ENCODE data around the gene MYT1. TPM values are rescaled to one million over a fixed set of nuclear protein-coding genes. Genes with fewer than 3 reads are reported as not detected.

The MYT1 gene
- total RNA-seq, 2 donors from 2014 or later = 0.16 TPM; not detected in 1

DNA sequence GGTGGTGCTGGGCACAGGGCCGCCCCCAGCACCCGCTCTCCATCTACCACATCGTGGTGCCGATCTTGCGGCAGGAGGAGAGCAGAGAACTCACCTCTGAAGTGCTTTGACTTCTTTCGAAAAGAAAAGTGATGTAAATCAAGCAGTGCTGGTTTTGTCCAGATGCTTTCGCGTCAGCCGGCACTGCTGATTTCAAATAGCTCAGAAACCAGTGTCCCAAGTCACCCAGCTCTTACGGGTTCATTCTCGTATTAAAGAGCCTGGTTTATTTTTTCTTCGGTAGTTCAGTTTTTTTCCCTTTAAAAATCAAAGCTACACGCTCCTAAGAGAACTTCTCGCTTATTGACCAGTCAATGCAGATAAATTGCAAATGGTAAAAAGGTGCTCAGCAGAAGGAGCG, 32.1 kb downstream of the MYT1 start:
- H3K4me1 Mint-ChIP-seq = peaks cover 4% of the 10 kb centered on the region
- no peak overlapping the region for H3K27ac Mint-ChIP-seq
- no peaks in the 10 kb centered on the region for H3K36me3 Mint-ChIP-seq (ENCODE audit: low read depth)
- no peaks in the 10 kb centered on the region for H3K9me3 Mint-ChIP-seq
- peaks cover 25% of the 10 kb centered on the region for H3K27me3 Mint-ChIP-seq
- no peak for ATAC-seq (replicated peaks)
- no peak overlapping the region for H3K4me3 Mint-ChIP-seq

DNA sequence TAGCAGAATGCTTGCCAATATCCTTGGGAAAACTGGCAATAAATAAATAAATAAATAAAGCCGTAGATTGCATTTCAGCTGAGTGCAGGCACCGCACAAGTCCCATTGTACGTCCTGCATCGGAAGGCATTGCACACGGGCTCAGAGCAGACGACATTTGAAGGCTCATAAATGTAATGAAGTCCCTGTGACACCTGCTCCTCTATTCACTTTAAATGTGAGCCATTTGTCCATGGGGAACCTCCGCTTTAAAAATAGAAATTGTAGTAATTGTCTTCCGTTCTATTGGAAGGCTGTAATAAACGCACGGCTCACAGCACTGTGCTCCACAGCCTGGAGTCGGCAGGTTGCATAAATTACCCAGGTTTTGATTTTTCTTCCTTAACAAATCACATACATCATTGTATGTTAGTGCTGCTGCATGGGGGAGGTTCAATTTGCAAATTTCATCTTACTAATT, 32.6 kb downstream of the MYT1 start:
- no peak for ATAC-seq (replicated peaks)
- Mint-ChIP-seq H3K27ac (no peak overlapping the region), H3K27me3 (peaks cover 23% of the 10 kb centered on the region), H3K36me3 (ENCODE audit: low read depth) (no peaks in the 10 kb centered on the region), H3K4me1 (peaks cover 4% of the 10 kb centered on the region), H3K9me3 (no peaks in the 10 kb centered on the region), H3K4me3 (no peak overlapping the region)

DNA sequence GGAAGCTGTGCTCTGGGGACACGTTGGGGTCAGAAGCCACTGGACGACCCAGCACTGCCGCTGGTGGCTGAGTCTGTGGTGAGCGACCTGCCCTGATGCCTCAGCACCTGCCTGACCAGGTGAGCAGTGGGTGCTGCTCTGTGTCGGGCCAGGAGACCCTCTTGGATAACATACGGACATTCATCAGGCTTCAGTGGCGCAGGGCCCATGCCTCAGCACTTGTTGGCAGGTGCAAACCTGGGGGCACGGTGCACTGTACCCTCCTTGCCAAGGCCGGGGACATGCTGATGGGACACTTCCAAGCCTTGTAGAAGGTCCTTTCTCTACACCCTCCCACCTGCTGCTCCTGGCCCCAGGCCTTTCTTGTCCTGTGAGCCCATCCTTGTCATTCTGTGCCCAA, 34.1 kb downstream of the MYT1 start:
- Mint-ChIP-seq H3K4me1 (no peaks in the 10 kb centered on the region), H3K4me3 (no peak overlapping the region), H3K27me3 (peaks cover 10% of the 10 kb centered on the region), H3K27ac (no peak overlapping the region), H3K9me3 (no peaks in the 10 kb centered on the region), H3K36me3 (ENCODE audit: low read depth) (no peaks in the 10 kb centered on the region)
- no peak for ATAC-seq (replicated peaks)

DNA sequence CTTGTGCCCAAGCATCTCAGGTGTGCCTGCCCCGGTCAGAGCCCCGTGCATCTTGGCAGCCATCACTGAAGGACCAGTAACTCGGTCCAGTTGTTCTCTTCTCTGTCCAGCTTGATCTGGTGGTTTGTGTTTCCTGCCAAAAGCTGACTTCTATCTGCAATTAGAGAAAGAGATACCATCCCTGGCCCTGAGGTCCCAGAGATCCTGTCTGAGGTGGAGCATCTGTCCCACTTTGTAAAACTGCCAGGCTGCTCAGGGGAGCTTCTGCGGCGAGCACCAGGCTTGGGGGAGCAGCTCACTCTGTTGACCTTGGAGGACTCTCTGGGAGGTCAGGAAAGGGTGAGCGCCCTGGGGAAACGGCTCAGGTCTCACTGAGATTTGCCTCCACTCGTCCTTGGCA, 35.1 kb downstream of the MYT1 start:
- Mint-ChIP-seq H3K27me3 (peaks cover 8% of the 10 kb centered on the region), H3K9me3 (no peaks in the 10 kb centered on the region), H3K4me1 (no peaks in the 10 kb centered on the region), H3K4me3 (no peak overlapping the region), H3K36me3 (ENCODE audit: low read depth) (no peaks in the 10 kb centered on the region), H3K27ac (no peak overlapping the region)
- ATAC-seq (replicated peaks) = no peak

DNA sequence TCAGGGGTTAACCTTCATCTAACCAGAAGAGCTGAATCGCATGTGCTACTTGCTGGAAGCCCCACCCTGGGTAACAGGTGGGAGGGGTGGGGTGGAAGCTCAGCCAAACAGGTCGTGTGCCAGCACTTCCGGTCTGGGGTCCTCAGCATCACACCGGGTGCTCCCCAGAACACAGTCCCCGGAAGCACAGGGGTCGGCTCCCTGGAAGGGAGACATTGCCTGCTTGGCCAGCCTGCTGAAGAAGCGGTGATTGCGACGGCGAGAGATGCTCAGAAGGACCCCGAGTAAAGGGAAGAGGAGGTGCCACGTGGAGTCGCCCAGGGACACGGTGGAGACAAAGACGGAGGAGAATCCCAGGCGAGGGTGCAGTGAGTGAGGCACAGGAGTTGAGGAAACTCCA, 36.5 kb downstream of the MYT1 start:
- Mint-ChIP-seq H3K36me3 (ENCODE audit: low read depth) (no peaks in the 10 kb centered on the region), H3K27me3 (peaks cover 6% of the 10 kb centered on the region), H3K27ac (no peak overlapping the region), H3K4me1 (no peaks in the 10 kb centered on the region), H3K9me3 (no peaks in the 10 kb centered on the region), H3K4me3 (no peak overlapping the region)
- ATAC-seq (replicated peaks) = no peak

DNA sequence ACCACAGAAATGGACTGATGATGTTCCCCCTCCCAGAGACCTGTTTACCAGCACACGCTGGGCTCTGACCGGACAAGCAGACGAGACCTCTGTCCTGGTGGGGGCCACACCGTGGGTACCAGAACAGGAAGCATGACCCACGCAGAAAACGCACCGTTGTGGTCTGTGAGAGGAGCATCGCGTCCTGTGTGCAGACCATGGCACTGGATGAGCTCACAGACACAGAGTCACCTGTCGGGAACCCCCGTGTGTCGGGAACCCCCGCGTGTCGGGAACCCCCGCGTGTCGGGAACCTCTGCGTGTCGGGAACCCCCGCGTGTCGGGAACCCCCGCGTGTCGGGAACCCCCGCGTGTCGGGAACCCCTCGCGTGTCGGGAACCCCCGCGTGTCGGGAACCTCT, 37.4 kb downstream of the MYT1 start:
- H3K27ac Mint-ChIP-seq = no peak overlapping the region
- H3K4me1 Mint-ChIP-seq = no peaks in the 10 kb centered on the region

DNA sequence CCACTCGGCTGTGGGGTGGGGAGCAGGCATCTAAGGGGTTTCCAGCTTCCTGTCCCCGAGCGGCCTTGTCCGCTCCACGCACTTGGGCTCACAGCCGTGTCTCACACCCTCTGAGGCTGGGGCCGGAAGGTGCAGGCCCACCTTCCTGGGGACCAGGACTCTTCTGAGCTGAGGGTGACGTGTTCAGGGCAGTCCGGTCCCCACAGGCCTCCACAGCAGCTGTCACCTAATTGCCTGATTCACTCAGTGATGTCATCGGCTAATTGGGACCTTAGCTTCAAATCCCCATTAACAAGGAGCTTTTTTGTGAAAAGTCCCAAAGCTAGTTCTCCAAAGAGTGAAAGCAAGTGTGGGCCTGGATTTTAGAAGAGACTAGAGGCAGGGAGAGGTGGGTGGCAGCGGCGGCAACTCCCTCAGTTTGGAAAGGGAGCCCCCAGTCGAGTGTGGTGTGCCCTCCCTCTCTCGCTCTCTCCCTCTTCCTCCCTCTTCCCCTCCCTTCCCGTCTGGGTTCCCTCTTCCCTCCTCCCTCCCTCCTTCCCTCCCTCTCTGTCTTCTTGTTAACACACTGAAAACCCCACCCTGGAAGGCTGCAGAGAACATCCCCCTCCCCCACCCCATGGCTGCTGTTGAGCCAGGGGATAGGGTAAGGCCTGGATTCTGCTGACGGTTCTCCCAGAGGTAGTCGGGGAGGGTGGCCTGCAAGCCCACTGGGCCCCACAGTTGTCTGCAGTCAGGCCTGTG, 39.0 kb downstream of the MYT1 start:
- Mint-ChIP-seq H3K27me3 (peaks cover 6% of the 10 kb centered on the region), H3K4me1 (no peaks in the 10 kb centered on the region), H3K4me3 (no peak overlapping the region), H3K9me3 (no peaks in the 10 kb centered on the region), H3K27ac (no peak overlapping the region), H3K36me3 (ENCODE audit: low read depth) (no peaks in the 10 kb centered on the region)
- ATAC-seq (replicated peaks) = no peak

More for the DNA sequence above, 37.4 kb downstream of the MYT1 start:
- H3K9me3 Mint-ChIP-seq = no peaks in the 10 kb centered on the region
- no peak for ATAC-seq (replicated peaks)
- peaks cover 6% of the 10 kb centered on the region for H3K27me3 Mint-ChIP-seq
- no peaks in the 10 kb centered on the region for H3K36me3 Mint-ChIP-seq (ENCODE audit: low read depth)
- H3K4me3 Mint-ChIP-seq = no peak overlapping the region

DNA sequence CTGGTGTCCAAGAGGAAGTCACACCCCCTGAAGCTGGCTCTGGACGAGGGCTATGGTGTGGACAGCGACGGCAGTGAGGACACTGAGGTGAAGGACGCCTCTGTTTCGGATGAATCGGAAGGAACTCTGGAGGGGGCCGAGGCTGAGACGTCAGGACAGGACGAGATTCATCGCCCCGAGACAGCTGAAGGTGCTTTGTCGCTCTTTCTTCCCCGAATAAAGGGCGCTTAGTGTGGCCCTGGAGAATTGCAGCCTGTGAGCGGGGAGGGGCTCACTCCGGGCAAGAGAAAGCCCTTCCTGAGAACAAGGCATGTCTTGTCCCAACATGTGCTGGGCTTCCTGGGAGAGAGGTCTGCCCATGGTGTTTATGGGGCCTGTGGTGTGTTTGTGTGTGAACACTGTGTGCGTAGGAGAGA, 41.4 kb downstream of the MYT1 start:
- Mint-ChIP-seq H3K9me3 (no peaks in the 10 kb centered on the region), H3K4me3 (no peak overlapping the region), H3K36me3 (ENCODE audit: low read depth) (no peaks in the 10 kb centered on the region), H3K4me1 (no peaks in the 10 kb centered on the region), H3K27ac (no peak overlapping the region), H3K27me3 (peaks cover 4% of the 10 kb centered on the region)
- no peak for ATAC-seq (replicated peaks)

DNA sequence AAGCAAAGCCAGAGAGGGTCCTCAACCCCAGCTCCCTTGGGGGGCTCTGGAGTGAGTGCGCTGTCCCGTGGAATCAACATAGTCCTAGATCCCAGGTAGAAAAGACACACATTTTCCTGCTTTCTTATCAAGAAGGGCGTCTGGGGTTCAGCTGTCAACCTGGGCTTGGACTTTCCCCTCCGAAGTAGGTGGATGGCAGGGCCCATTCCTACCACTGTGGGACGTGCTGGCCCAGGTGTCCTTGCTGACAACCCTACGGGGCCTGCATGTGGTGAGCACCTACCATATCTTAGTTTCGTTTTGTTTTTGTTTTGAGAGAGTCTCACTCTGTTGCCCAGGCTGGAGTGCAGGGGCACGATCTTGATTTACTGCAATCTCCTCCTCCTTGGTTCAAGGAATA, 42.4 kb downstream of the MYT1 start:
- no peak overlapping the region for H3K27ac Mint-ChIP-seq
- ATAC-seq (replicated peaks) = no peak
- no peaks in the 10 kb centered on the region for H3K4me1 Mint-ChIP-seq

DNA sequence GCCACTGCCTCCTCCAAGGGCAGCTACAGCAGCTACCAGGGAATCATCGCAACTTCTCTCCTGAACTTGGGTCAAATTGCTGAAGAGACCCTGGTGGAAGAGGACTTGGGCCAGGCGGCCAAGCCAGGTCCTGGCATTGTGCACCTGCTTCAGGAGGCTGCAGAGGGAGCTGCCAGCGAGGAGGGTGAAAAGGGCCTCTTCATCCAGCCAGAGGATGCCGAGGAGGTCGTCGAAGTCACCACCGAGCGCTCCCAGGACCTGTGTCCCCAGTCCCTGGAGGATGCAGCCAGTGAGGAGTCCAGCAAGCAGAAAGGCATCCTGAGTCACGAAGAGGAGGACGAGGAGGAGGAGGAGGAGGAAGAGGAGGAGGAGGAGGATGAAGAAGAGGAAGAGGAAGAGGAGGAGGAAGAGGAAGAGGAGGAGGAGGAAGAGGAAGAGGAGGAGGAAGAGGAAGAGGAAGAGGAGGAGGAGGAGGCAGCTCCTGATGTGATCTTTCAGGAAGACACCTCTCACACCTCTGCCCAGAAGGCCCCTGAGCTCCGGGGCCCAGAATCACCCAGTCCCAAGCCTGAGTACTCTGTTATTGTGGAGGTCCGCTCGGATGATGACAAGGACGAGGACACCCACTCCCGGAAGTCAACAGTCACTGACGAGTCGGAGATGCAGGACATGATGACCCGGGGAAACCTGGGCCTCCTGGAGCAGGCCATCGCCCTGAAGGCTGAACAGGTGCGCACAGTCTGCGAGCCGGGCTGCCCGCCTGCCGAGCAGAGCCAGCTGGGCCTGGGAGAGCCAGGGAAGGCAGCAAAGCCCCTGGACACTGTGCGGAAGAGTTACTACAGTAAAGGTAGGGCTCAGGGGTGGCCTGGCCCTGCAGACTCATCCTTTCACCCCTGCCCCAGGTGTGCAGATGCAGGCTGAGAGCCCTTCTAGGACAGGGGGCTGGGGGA, 43.7 kb downstream of the MYT1 start:
- H3K27ac Mint-ChIP-seq = no peak overlapping the region
- H3K9me3 Mint-ChIP-seq = no peaks in the 10 kb centered on the region
- no peaks in the 10 kb centered on the region for H3K36me3 Mint-ChIP-seq (ENCODE audit: low read depth)
- H3K4me1 Mint-ChIP-seq = no peaks in the 10 kb centered on the region
- no peak overlapping the region for H3K4me3 Mint-ChIP-seq
- peaks cover 4% of the 10 kb centered on the region for H3K27me3 Mint-ChIP-seq
- ATAC-seq (replicated peaks) = no peak

More for the DNA sequence above, 42.4 kb downstream of the MYT1 start:
- Mint-ChIP-seq H3K9me3 (no peaks in the 10 kb centered on the region), H3K4me3 (no peak overlapping the region), H3K36me3 (ENCODE audit: low read depth) (no peaks in the 10 kb centered on the region), H3K27me3 (peaks cover 4% of the 10 kb centered on the region)

DNA sequence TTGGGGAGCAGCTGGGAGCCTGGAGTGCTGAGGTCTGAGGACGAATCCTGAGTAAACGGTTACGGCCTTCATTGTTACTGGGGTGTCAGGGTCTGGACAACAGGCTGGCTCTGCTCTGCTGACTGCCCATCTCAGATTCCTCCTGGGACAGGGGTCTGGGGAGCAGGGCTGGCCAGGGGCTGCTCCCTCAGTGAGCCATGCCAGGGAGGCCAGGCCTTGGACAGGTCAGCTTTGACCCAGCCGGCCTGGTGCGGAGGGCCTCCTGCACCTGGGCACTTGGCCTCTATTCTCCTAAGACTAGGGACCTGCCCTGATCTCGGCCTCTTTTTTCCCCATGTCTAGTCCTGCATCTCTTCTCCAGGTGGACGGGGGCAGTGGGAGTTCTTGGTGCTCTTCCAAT, 44.9 kb downstream of the MYT1 start:
- H3K36me3 Mint-ChIP-seq (ENCODE audit: low read depth) = no peaks in the 10 kb centered on the region
- no peak overlapping the region for H3K27ac Mint-ChIP-seq
- no peak for ATAC-seq (replicated peaks)

DNA sequence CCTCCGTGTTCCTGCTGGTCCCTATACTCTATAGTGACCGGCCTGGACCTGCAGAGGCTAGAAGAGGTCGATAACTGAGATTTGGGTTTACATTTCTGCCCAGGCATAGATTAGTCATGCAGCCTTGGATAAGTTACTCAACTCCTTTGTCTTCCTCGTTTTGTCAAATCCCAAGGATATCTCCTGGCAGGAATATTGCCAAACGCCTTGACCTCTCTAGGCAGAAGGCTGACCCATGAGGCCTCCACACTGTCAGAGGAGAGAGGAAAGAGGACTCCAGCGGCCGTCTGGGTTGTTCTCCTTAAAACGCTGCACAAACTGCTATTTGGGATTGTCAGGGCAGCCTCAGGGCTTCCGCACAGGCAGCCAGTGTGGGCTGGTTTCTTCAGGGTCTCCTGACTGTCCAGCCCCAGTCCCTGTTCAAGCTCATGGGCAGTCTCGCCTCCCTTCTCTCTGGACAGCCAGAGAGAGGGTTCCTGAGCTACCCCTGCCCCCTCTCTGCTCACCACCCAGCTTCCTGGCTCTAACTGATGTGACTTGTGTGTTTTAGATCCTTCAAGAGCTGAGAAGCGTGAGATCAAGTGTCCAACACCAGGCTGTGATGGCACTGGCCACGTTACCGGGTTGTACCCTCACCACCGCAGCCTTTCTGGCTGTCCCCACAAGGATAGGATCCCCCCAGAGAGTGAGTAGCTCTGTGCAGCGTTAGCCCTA, 46.6 kb downstream of the MYT1 start:
- peaks cover 11% of the 10 kb centered on the region for H3K4me1 Mint-ChIP-seq
- no peaks in the 10 kb centered on the region for H3K36me3 Mint-ChIP-seq (ENCODE audit: low read depth)
- peaks cover 4% of the 10 kb centered on the region for H3K27me3 Mint-ChIP-seq
- H3K27ac Mint-ChIP-seq = no peak overlapping the region
- no peak for ATAC-seq (replicated peaks)
- H3K4me3 Mint-ChIP-seq = no peak overlapping the region
- no peaks in the 10 kb centered on the region for H3K9me3 Mint-ChIP-seq

More for the DNA sequence above, 44.9 kb downstream of the MYT1 start:
- peaks cover 4% of the 10 kb centered on the region for H3K27me3 Mint-ChIP-seq
- no peak overlapping the region for H3K4me3 Mint-ChIP-seq
- H3K4me1 Mint-ChIP-seq = no peaks in the 10 kb centered on the region
- H3K9me3 Mint-ChIP-seq = no peaks in the 10 kb centered on the region

DNA sequence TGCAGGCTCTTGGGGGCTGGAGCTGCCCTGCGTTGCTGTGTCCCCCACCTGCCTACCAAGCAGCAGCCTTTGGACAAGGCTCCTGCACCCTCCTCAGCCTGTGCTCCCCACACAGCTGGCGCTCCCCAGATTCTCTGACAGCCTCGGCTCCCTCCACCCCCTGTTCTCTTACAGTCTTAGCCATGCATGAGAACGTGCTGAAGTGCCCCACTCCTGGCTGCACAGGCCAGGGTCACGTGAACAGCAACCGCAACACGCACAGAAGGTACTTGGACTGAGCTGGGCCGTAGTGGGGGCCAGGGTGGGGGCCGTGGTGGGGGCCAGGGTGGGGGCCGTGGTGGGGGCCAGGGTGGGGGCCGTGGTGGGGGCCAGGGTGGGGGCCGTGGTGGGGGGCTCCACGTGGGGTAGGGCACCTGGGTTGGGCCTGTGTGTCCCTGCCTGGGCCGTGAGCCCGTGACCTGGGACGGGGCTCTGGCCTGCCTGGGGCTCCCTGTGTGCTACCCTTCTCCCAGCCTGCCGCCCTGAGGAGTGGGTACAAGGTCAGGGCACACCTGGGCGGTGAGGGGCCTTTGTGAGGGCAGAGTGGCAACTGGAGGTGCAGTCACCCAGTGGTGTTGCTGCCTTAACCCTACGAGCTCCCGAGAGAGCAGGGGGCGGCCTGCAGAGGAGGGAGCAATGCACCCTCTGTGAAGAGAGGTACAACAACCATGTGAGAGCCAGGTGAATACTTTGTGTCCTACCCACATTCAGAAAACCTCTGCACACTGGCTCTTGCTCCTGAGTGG, 47.8 kb downstream of the MYT1 start:
- H3K9me3 Mint-ChIP-seq = no peaks in the 10 kb centered on the region
- no peaks in the 10 kb centered on the region for H3K36me3 Mint-ChIP-seq (ENCODE audit: low read depth)
- no peak for ATAC-seq (replicated peaks)
- H3K4me1 Mint-ChIP-seq = peaks cover 11% of the 10 kb centered on the region
- no peak overlapping the region for H3K27ac Mint-ChIP-seq
- H3K27me3 Mint-ChIP-seq = peaks cover 4% of the 10 kb centered on the region
- H3K4me3 Mint-ChIP-seq = no peak overlapping the region

DNA sequence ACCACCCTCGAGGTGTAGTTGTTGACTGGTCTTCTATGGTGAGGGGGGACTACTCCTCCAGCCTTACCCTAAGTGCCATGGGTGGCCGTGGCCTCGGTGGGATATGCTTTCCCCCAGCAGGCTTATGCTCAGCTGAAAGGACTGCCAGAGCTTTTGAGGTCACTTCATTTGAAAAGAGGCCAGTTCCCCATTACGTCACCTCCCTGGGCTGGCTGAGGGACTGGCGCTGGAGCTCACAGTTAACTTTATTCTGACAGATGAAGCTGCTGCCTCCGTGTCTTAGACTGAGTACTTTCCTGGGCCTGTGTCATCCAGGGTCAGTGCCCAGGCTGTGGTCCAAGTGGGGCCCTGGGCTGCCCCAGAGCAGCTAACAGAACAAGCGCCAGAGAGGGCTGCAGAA, 48.5 kb downstream of the MYT1 start:
- ATAC-seq (replicated peaks) = no peak
- H3K4me1 Mint-ChIP-seq = peaks cover 11% of the 10 kb centered on the region
- peaks cover 4% of the 10 kb centered on the region for H3K27me3 Mint-ChIP-seq
- H3K36me3 Mint-ChIP-seq (ENCODE audit: low read depth) = no peaks in the 10 kb centered on the region
- no peaks in the 10 kb centered on the region for H3K9me3 Mint-ChIP-seq
- no peak overlapping the region for H3K27ac Mint-ChIP-seq
- H3K4me3 Mint-ChIP-seq = no peak overlapping the region
